HepG2 (cell line): ENCODE results near the gene ALDOA. TPM values are rescaled to one million over a fixed set of nuclear protein-coding genes. Genes with fewer than 3 reads are reported as not detected.

Experiments used
- ARID4A ChIP-seq: sonication (generic); formaldehyde crosslinking; IDR thresholded peaks from 2 replicates; pipeline ENCODE4 v1.5.0; 2020; ENCODE audit warnings: mild to moderate bottlenecking, missing genetic modification reagents, borderline replicate concordance
- BCL6 ChIP-seq: IDR thresholded peaks from 2 replicates; pipeline ENCODE4 v1.6.1; 2016; ENCODE audit warnings: missing genetic modification reagents, missing compliant biosample characterization
- BORCS8-MEF2B ChIP-seq: sonication (generic); formaldehyde crosslinking; IDR thresholded peaks from 2 replicates; pipeline ENCODE4 v1.8.0; 2022; ENCODE audit warnings: mild to moderate bottlenecking, missing genetic modification reagents
- FOXK1 ChIP-seq: sonication (generic); formaldehyde crosslinking; IDR thresholded peaks from 2 replicates; pipeline ENCODE4 v1.4.0; 2020; ENCODE audit warnings: low read depth, missing genetic modification reagents, borderline replicate concordance
- HNF4A ChIP-seq: sonication (generic); formaldehyde crosslinking; IDR thresholded peaks from 2 replicates; pipeline ENCODE4 v1.4.0; 2020; ENCODE audit warnings: missing genetic modification reagents
- HOXA3 ChIP-seq: sonication (generic); formaldehyde crosslinking; IDR thresholded peaks from 2 replicates; pipeline ENCODE4 v1.5.0; 2020; ENCODE audit warnings: missing genetic modification reagents
- KLF12 ChIP-seq: sonication (generic); formaldehyde crosslinking; IDR thresholded peaks from 2 replicates; pipeline ENCODE4 v1.4.0; 2020; ENCODE audit warnings: missing genetic modification reagents, borderline replicate concordance
- KLF13 ChIP-seq: sonication (generic); formaldehyde crosslinking; IDR thresholded peaks from 2 replicates; pipeline ENCODE4 v1.4.0; 2020; ENCODE audit warnings: mild to moderate bottlenecking, missing genetic modification reagents
- MEIS1 ChIP-seq: sonication (generic); formaldehyde crosslinking; IDR thresholded peaks from 2 replicates; pipeline ENCODE4 v1.9.0; 2021; ENCODE audit warnings: mild to moderate bottlenecking, missing genetic modification reagents, moderate library complexity, borderline replicate concordance
- NFRKB ChIP-seq: fragments of 450-650 bp; IDR thresholded peaks from 2 replicates; pipeline ENCODE4 v1.6.1; 2017
- TARDBP ChIP-seq: sonication (generic); formaldehyde crosslinking; IDR thresholded peaks from 2 replicates; pipeline ENCODE4 v1.8.0; 2022; ENCODE audit warnings: mild to moderate bottlenecking, missing genetic modification reagents
- TBL1XR1 ChIP-seq: fragments of 150-350 bp; IDR thresholded peaks from 2 replicates; pipeline ENCODE4 v1.6.1; 2014; ENCODE audit warnings: borderline replicate concordance, low read length; ENCODE audit not compliant: partially characterized antibody
- ZBTB33 ChIP-seq: sonication (generic); formaldehyde crosslinking; IDR thresholded peaks from 2 replicates; pipeline ENCODE4 v1.4.0; 2020; ENCODE audit warnings: missing genetic modification reagents
- ZBTB43 ChIP-seq: sonication (generic); formaldehyde crosslinking; conservative IDR thresholded peaks from 2 replicates; pipeline ENCODE4 v1.4.0; 2020; ENCODE audit warnings: missing genetic modification reagents
- ZNF543 ChIP-seq: sonication (generic); formaldehyde crosslinking; IDR thresholded peaks from 2 replicates; pipeline ENCODE4 v1.4.0; 2020; ENCODE audit warnings: mild to moderate bottlenecking, missing genetic modification reagents
- ZNF558 ChIP-seq: sonication (generic); formaldehyde crosslinking; IDR thresholded peaks from 2 replicates; pipeline ENCODE4 v1.9.0; 2022; ENCODE audit warnings: mild to moderate bottlenecking, missing genetic modification reagents, borderline replicate concordance
- ZNF687 ChIP-seq: sonication (generic); formaldehyde crosslinking; IDR thresholded peaks from 2 replicates; pipeline ENCODE4 v1.5.1; 2020; ENCODE audit warnings: mild to moderate bottlenecking, missing genetic modification reagents, moderate library complexity
- polyA plus RNA-seq, 8 experiments: library from polyadenylated mRNA; depleted of rRNA in 3 of 8; stranded (reverse) in 7 of 8; unstranded in 1 of 8; fragments of >200 nt; fragmentation: Illumina TruSeq in 4 of 8; extraction: Trizol in 4 of 8; gene quantifications; 2 replicates each; pipeline versions ENCODE4 v1.2.1 to v1.2.3, GENCODE V29; 2011 to 2016; ENCODE audit warnings: low read depth in 4 of 8, missing spikeins in 1 of 8, mixed read lengths in 1 of 8; ENCODE audit not compliant: insufficient read depth in 1 of 8
- total RNA-seq, 5 experiments: library from RNA; depleted of rRNA; stranded (reverse); fragments of >200 nt; fragmentation: Illumina TruSeq; extraction: Trizol; gene quantifications; 2 replicates each; pipeline ENCODE4 v1.2.3, GENCODE V29; 2016; ENCODE audit warnings: low read depth in 1 of 5

Gene ALDOA
- total and polyA plus RNA-seq, 2 of the 13 experiments (the other 11 are each of a cell fraction or from before 2014, with no cell fraction given) = 925 to 1,884 TPM

GRCh38 chr16:30095166-30096078 is 29.9 kb downstream of the ALDOA start (continued):
- TF ChIP-seq HNF4A (CRISPR knock-in tag) (no peak), ZNF558 (CRISPR knock-in tag) (no peak), FOXK1 (no peak), NFRKB (no peak), BCL6 (no peak), MEIS1 (peak; percentile 7; the same call in 1 of the 2 replicates), KLF12 (CRISPR knock-in tag) (no peak), HOXA3 (no peak), ARID4A (CRISPR knock-in tag) (no peak), ZNF543 (0 out of 2 replicates have a peak, but pooled peaks have one; percentile 16), TARDBP (CRISPR knock-in tag) (no peak), ZBTB43 (CRISPR knock-in tag) (no peak), BORCS8-MEF2B (CRISPR knock-in tag) (no peak), KLF13 (CRISPR knock-in tag) (no peak), ZNF687 (peak; percentile 76), ZBTB33 (CRISPR knock-in tag) (peak; percentile 38; the same call in 1 of the 2 replicates), TBL1XR1 (peak; percentile 14)
